Panc1 (cell line): ENCODE data around the gene RNF113A.

Experiments used
- CTCF ChIP-seq: fragments of 450-650 bp; IDR thresholded peaks from 2 replicates; pipeline ENCODE4 v1.5.1; 2017; ENCODE audit warnings: mild to moderate bottlenecking
- TCF7L2 ChIP-seq: IDR thresholded peaks from 2 replicates; pipeline ENCODE4 v1.6.1; 2011; ENCODE audit warnings: mild to moderate bottlenecking, low read depth, low read length, inconsistent platforms

DNA sequence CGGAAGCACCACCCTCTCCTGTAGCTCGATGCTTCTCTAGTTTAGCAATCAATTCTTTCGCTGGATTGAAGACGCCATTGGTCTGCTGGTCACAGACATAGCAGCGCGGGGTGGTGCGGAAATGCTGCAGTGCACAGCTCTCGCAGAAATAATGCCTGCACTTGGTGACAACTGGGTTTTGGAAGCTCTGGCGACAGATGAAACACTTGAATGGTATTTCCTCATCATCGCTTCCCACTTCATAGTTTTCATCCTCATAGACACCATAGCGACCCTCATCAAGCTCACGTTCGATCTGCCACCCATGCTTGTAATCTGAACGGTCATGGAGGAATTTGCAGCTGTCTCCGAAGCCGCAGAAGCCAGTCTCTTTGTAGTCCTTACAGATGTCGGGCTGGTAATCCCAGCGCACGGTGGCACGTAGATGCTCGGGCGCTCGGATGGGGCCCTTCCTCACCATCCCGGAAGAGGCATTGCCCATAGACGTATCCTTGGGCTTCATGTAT lies 854 bp downstream of the RNF113A start:
- TF ChIP-seq CTCF (no peak), TCF7L2 (no peak)
